H9 (cell line): ENCODE measurements around the gene ZC3H6. TPM values are rescaled to one million over a fixed set of nuclear protein-coding genes. Genes with fewer than 3 reads are reported as not detected.

Experiments used
- DNase-seq: peaks from one replicate; pipeline ENCODE4 v3.0.0-alpha.2; 2017
- H2AFZ ChIP-seq: one replicate; pipeline ENCODE4 v1.6.1; 2013; ENCODE audit warnings: mild to moderate bottlenecking, low read length, control low read depth, moderate library complexity
- H2AK5ac ChIP-seq: 2 replicates; pipeline ENCODE4 v1.6.1; 2013; ENCODE audit warnings: low read length, control low read depth, mixed read lengths; ENCODE audit not compliant: insufficient read length
- H2BK120ac ChIP-seq: one replicate; pipeline ENCODE4 v1.6.1; 2013; ENCODE audit warnings: low read depth, mild to moderate bottlenecking, low read length, control low read depth, inconsistent platforms; ENCODE audit not compliant: poor library complexity, severe bottlenecking
- H2BK12ac ChIP-seq: 2 replicates; pipeline ENCODE4 v1.6.1; 2013; ENCODE audit warnings: low read length, control low read depth, mixed read lengths, low read depth; ENCODE audit not compliant: insufficient read length
- H2BK15ac ChIP-seq: 2 replicates; pipeline ENCODE4 v1.6.1; 2013; ENCODE audit warnings: low read depth, low read length, control low read depth
- H2BK20ac ChIP-seq: one replicate; pipeline ENCODE4 v1.6.1; 2013; ENCODE audit warnings: low read depth, mild to moderate bottlenecking, low read length, control low read depth, inconsistent platforms; ENCODE audit not compliant: poor library complexity, severe bottlenecking
- H2BK5ac ChIP-seq: 2 replicates; pipeline ENCODE4 v1.6.1; 2013; ENCODE audit warnings: low read length, control low read depth, mixed read lengths; ENCODE audit not compliant: insufficient read length
- H3K14ac ChIP-seq: 2 replicates; pipeline ENCODE4 v1.6.1; 2013; ENCODE audit warnings: low read length, control low read depth; ENCODE audit not compliant: insufficient read depth
- H3K18ac ChIP-seq: 2 replicates; pipeline ENCODE4 v1.6.1; 2013; ENCODE audit warnings: low read depth, mild to moderate bottlenecking, mixed read lengths, low read length, control low read depth; ENCODE audit not compliant: insufficient read length
- H3K23ac ChIP-seq: 2 replicates; pipeline ENCODE4 v1.6.1; 2013; ENCODE audit warnings: low read length, control low read depth, mixed read lengths, low read depth; ENCODE audit not compliant: insufficient read length
- H3K23me2 ChIP-seq: 2 replicates; pipeline ENCODE4 v1.6.1; 2013; ENCODE audit warnings: low read depth, mild to moderate bottlenecking, mixed read lengths, low read length, control low read depth; ENCODE audit not compliant: insufficient read length, poor library complexity, severe bottlenecking
- H3K27ac ChIP-seq: 2 replicates; pipeline ENCODE4 v1.5.1; 2013; ENCODE audit warnings: low read length, control low read depth, mixed read lengths, low read depth; ENCODE audit not compliant: insufficient read length
- H3K27me3 ChIP-seq: 2 replicates; pipeline ENCODE4 v1.6.1; 2013; ENCODE audit warnings: low read length, control low read depth, inconsistent platforms; ENCODE audit not compliant: insufficient read depth
- H3K4ac ChIP-seq: 2 replicates; pipeline ENCODE4 v1.6.1; 2013; ENCODE audit warnings: low read depth, mild to moderate bottlenecking, control low read depth, inconsistent platforms, low read length, moderate library complexity
- H3K4me1 ChIP-seq: 2 replicates; pipeline ENCODE4 v1.6.1; 2013; ENCODE audit warnings: low read length, control low read depth, inconsistent platforms; ENCODE audit not compliant: insufficient read depth
- H3K4me2 ChIP-seq: 2 replicates; pipeline ENCODE4 v1.6.1; 2013; ENCODE audit warnings: low read length, control low read depth, mixed read lengths; ENCODE audit not compliant: insufficient read length, insufficient read depth
- H3K56ac ChIP-seq: 2 replicates; pipeline ENCODE4 v1.6.1; 2013; ENCODE audit warnings: low read depth, mild to moderate bottlenecking, mixed read lengths, low read length, control low read depth; ENCODE audit not compliant: insufficient read length
- H3K79me1 ChIP-seq: 2 replicates; pipeline ENCODE4 v1.6.1; 2013; ENCODE audit warnings: low read depth, mild to moderate bottlenecking, moderate library complexity, low read length, control low read depth, inconsistent platforms; ENCODE audit not compliant: insufficient read depth, poor library complexity, severe bottlenecking
- H3K79me2 ChIP-seq: 2 replicates; pipeline ENCODE4 v1.6.1; 2013; ENCODE audit warnings: low read length, control low read depth, inconsistent platforms; ENCODE audit not compliant: insufficient read depth
- H3K9ac ChIP-seq: 2 replicates; pipeline ENCODE4 v1.6.1; 2013; ENCODE audit warnings: low read length, control low read depth, mixed read lengths; ENCODE audit not compliant: insufficient read length; ENCODE audit errors: extremely low read depth
- H3K9me3 ChIP-seq: one replicate; pipeline ENCODE4 v1.6.1; 2013; ENCODE audit warnings: low read depth, low read length, inconsistent platforms; ENCODE audit not compliant: control insufficient read depth
- H3T11ph ChIP-seq: one replicate; pipeline ENCODE4 v1.6.1; 2013; ENCODE audit warnings: mild to moderate bottlenecking, low read length, control low read depth, inconsistent platforms
- H4K20me1 ChIP-seq: one replicate; pipeline ENCODE4 v1.6.1; 2013; ENCODE audit not compliant: control insufficient read depth, insufficient read length, insufficient read depth
- H4K5ac ChIP-seq: 2 replicates; pipeline ENCODE4 v1.6.1; 2013; ENCODE audit warnings: low read depth, mild to moderate bottlenecking, mixed read lengths, low read length, control low read depth; ENCODE audit not compliant: insufficient read length
- H4K8ac ChIP-seq: replicated peaks from 2 replicates; pipeline ENCODE4 v1.6.1; 2013; ENCODE audit warnings: low read length, control low read depth, mixed read lengths, low read depth; ENCODE audit not compliant: insufficient read length
- H4K91ac ChIP-seq: 2 replicates; pipeline ENCODE4 v1.6.1; 2013; ENCODE audit warnings: low read depth, mild to moderate bottlenecking, moderate library complexity, mixed read lengths, low read length, control low read depth; ENCODE audit not compliant: insufficient read length
- H3K27ac Mint-ChIP-seq, 3 experiments: 2 replicates in 2 of 3; 3 replicates in 1 of 3; pipeline ENCODE4 v1.8.0; 2020 to 2021; ENCODE audit warnings: mixed read lengths in 3 of 3, mild to moderate bottlenecking in 1 of 3, moderate library complexity in 1 of 3
- H3K27me3 Mint-ChIP-seq: 2 replicates; pipeline ENCODE4 v1.8.0; 2021; ENCODE audit warnings: low read depth, mild to moderate bottlenecking, moderate library complexity, mixed read lengths
- H3K36me3 Mint-ChIP-seq, 3 experiments: 2 replicates in 2 of 3; 3 replicates in 1 of 3; pipeline ENCODE4 v1.8.0; 2020 to 2021; ENCODE audit warnings: low read depth in 3 of 3, mixed read lengths in 3 of 3; ENCODE audit not compliant: insufficient read depth in 1 of 3
- H3K4me1 Mint-ChIP-seq, 2 experiments: 2 replicates each; pipeline ENCODE4 v1.8.0; 2020; ENCODE audit warnings: mixed read lengths in 2 of 2
- H3K4me3 Mint-ChIP-seq, 2 experiments: 2 replicates in 1 of 2; 3 replicates in 1 of 2; pipeline ENCODE4 v1.8.0; 2020 to 2021; ENCODE audit warnings: mild to moderate bottlenecking in 2 of 2, mixed read lengths in 2 of 2, moderate library complexity in 1 of 2
- H3K9me3 Mint-ChIP-seq, 2 experiments: 2 replicates in 1 of 2; 3 replicates in 1 of 2; pipeline ENCODE4 v1.8.0; 2020; ENCODE audit warnings: mild to moderate bottlenecking in 2 of 2, mixed read lengths in 2 of 2, moderate library complexity in 1 of 2
- CTCF ChIP-seq: fragments of 200-600 bp; sonication (generic); conservative IDR thresholded peaks from 3 replicates; pipeline ENCODE4 v1.8.0; 2021; ENCODE audit warnings: antibody characterized with exemption, mild to moderate bottlenecking
- WGBS: extraction: QIAGEN DNeasy Blood & Tissue Kit; methylation state at CpG from one replicate; pipeline ENCODE4 v1.1.7; 2013; ENCODE audit warnings: missing lambda C conversion rate, low lambda C conversion rate, mixed read lengths; ENCODE audit not compliant: insufficient read length; ENCODE audit errors: extremely low coverage; 5-methylcytosine and 5-hydroxymethylcytosine counted together
- total RNA-seq: library from RNA; stranded (reverse); gene quantifications from 2 replicates; pipeline ENCODE4 v1.2.1, GENCODE V29; 2021

ZC3H6 gene
- total RNA-seq, 1 experiment from 2014 or later: 3.5 TPM

GRCh38 chr2:112304298-112304941, 29.0 kb downstream of the ZC3H6 start:
- no peak overlapping the region for H2AFZ ChIP-seq
- Mint-ChIP-seq H3K36me3 (peaks cover 3 to 19% (median 10%) of the 10 kb centered on the region in 3 experiments), H3K27me3 (no peaks in the 10 kb centered on the region), H3K4me3 (no peak overlapping the region), H3K27ac (no peak overlapping the region), H3K9me3 (no peaks in the 10 kb centered on the region), H3K4me1 (no peaks in the 10 kb centered on the region)
- H3K27ac ChIP-seq: no peak overlapping the region
- H3K27me3 ChIP-seq: no peaks in the 10 kb centered on the region
- no peak overlapping the region for H3K9ac ChIP-seq
- no peaks in the 10 kb centered on the region for H3K79me2 ChIP-seq
- H3K4me1 ChIP-seq: no peaks in the 10 kb centered on the region
- no peak for TF ChIP-seq CTCF
- no peak overlapping the region for H4K5ac ChIP-seq
- H3K23me2 ChIP-seq: no peaks in the 10 kb centered on the region
- H2BK12ac ChIP-seq: no peak overlapping the region
- no peak overlapping the region for H3K56ac ChIP-seq
- no peak for DNase-seq
- H3T11ph ChIP-seq: no peak overlapping the region
- no peak overlapping the region for H2BK120ac ChIP-seq
- no peaks in the 10 kb centered on the region for H3K79me1 ChIP-seq
- no peak overlapping the region for H2BK15ac ChIP-seq
- no peak overlapping the region for H3K4ac ChIP-seq
- H4K20me1 ChIP-seq: no peaks in the 10 kb centered on the region
- H3K9me3 ChIP-seq: no peaks in the 10 kb centered on the region
- no peak overlapping the region for H3K14ac ChIP-seq
- no peak overlapping the region for H2BK20ac ChIP-seq
- no peak overlapping the region for H2BK5ac ChIP-seq
- no peak overlapping the region for H4K8ac ChIP-seq
- WGBS: no CpG with 5 or more reads among the region's 2 CpGs
- H3K18ac ChIP-seq: no peak overlapping the region
- no peak overlapping the region for H4K91ac ChIP-seq
- H2AK5ac ChIP-seq: no peak overlapping the region
- H3K23ac ChIP-seq: no peak overlapping the region
- H3K4me2 ChIP-seq: no peak overlapping the region
